LNCAP (cell line): ENCODE results near the gene PARP1.

Experiments used
- TF ChIP-seq, protein P1 (sequence below): fragments of 450-650 bp; IDR thresholded peaks from 2 replicates; pipeline ENCODE4 v1.5.1; 2017; ENCODE audit warnings: mild to moderate bottlenecking

The PARP1 gene

GRCh38 chr1:226329237-226329636, 78.7 kb downstream of the PARP1 start:
- TF ChIP-seq, protein P1, sequence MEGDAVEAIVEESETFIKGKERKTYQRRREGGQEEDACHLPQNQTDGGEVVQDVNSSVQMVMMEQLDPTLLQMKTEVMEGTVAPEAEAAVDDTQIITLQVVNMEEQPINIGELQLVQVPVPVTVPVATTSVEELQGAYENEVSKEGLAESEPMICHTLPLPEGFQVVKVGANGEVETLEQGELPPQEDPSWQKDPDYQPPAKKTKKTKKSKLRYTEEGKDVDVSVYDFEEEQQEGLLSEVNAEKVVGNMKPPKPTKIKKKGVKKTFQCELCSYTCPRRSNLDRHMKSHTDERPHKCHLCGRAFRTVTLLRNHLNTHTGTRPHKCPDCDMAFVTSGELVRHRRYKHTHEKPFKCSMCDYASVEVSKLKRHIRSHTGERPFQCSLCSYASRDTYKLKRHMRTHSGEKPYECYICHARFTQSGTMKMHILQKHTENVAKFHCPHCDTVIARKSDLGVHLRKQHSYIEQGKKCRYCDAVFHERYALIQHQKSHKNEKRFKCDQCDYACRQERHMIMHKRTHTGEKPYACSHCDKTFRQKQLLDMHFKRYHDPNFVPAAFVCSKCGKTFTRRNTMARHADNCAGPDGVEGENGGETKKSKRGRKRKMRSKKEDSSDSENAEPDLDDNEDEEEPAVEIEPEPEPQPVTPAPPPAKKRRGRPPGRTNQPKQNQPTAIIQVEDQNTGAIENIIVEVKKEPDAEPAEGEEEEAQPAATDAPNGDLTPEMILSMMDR: no peak

- TF ChIP-seq, protein P1: no peak
Observed at GRCh38 chr1:226327761-226328162, 80.1 kb downstream of the PARP1 start.

DNA sequence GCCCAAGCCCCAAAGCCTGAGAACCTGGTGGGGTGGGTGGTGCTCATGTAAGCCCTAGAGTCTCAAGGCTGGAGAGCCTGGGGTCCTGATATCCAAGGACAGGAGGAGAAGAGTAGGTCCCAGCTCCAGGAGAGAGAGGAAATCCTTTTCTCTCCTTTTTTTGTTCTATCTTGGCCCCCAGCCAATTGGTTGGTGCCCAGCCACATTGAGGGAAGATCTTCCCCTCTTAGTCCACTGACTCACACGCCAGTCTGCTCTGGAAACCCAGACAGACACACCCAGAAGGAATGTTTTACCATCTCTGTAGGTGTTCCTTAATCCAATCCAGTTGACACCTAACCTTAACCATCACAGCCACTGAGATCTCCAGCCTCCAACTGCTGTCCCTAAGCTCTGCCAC, 82.7 kb downstream of the PARP1 start:
- TF ChIP-seq, protein P1: no peak

GRCh38 chr1:226324479-226324878, 83.4 kb downstream of the PARP1 start:
- TF ChIP-seq, protein P1: no peak

- TF ChIP-seq, protein P1: no peak
Observed at GRCh38 chr1:226322986-226323385, 84.9 kb downstream of the PARP1 start.

DNA sequence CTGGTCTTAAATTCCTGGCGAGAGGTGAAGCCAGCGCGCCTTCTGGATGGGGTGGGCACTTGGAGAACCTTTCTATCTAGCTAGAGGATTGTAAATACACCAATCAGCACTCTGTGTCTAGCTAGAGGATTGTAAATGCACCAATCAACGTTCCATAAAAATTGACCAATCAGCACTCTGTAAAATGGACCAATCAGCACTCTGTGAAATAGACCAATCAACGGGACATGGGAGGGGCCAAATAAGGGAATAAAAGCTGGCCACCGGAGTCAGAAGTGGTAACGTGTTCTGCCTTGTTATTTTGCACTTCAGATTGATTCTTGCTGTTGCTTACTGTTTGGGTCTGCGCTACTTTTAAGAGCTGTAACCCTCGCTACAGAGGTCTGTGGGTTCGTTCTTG, 87.0 kb downstream of the PARP1 start:
- TF ChIP-seq, protein P1: no peak

DNA sequence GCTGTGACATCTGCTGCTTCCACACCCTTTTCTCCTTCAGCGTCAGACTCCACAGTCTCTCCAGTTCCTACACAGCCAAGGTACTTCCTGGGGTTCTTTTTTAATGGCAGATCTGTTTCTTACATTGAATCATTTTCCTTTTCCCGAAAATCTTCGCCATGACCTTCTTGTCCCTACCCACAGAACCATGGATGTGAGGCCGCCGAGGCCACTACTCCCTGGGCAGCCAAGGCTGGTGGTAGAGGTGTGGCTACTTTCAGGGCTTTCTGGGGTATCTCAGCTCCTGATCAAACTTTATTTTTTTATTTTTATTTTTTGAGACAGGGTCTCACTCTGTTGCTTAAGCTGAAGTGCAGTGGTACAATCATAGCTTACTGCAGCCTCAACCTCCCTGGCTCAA, 89.4 kb downstream of the PARP1 start:
- TF ChIP-seq, protein P1: no peak

GRCh38 chr1:226314055-226314454, 93.8 kb downstream of the PARP1 start:
- TF ChIP-seq, protein P1: no peak
